Measurements from ENCODE around the gene ZNF736. TPM values are rescaled to one million over a fixed set of nuclear protein-coding genes. Genes with fewer than 3 reads are reported as not detected.
A peak's percentile ranks its signal among the peaks of the same experiment; 100 is the strongest.
"Not testable (repeated sequence)": the region's sequence is repeated elsewhere in the genome, so short reads cannot be mapped to it uniquely, and the experiment has no call there.

The ZNF736 gene
- total RNA-seq, 2 donors from 2014 or later, result not detected

GRCh38 chr7:64320547-64321513 lies 7.1 kb downstream of the ZNF736 start:
- no peaks in the 10 kb centered on the region for H3K36me3 ChIP-seq (ENCODE audit: control insufficient read depth, insufficient read depth, low read length)
- H3K4me3 ChIP-seq (ENCODE audit: low read length), result no peak overlapping the region
- no peaks in the 10 kb centered on the region for H3K4me1 Mint-ChIP-seq
- no peak overlapping the region for H3K27ac Mint-ChIP-seq
- no peaks in the 10 kb centered on the region for H3K27me3 ChIP-seq (ENCODE audit: control insufficient read depth, insufficient read depth, low read length, poor library complexity, severe bottlenecking)
- H3K27ac ChIP-seq (ENCODE audit: low read depth, low read length), result no peak overlapping the region
- H3K4me1 ChIP-seq (ENCODE audit: control insufficient read depth, insufficient read depth, low read length), result no peaks in the 10 kb centered on the region
- TF ChIP-seq, protein P1, sequence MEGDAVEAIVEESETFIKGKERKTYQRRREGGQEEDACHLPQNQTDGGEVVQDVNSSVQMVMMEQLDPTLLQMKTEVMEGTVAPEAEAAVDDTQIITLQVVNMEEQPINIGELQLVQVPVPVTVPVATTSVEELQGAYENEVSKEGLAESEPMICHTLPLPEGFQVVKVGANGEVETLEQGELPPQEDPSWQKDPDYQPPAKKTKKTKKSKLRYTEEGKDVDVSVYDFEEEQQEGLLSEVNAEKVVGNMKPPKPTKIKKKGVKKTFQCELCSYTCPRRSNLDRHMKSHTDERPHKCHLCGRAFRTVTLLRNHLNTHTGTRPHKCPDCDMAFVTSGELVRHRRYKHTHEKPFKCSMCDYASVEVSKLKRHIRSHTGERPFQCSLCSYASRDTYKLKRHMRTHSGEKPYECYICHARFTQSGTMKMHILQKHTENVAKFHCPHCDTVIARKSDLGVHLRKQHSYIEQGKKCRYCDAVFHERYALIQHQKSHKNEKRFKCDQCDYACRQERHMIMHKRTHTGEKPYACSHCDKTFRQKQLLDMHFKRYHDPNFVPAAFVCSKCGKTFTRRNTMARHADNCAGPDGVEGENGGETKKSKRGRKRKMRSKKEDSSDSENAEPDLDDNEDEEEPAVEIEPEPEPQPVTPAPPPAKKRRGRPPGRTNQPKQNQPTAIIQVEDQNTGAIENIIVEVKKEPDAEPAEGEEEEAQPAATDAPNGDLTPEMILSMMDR (conservative IDR thresholded peaks at IDR 0.05), result no peak
- peaks cover 72% of the 10 kb centered on the region for H3K9me3 Mint-ChIP-seq
- no peak overlapping the region for H3K4me3 Mint-ChIP-seq
- no peak for DNase-seq
- no peaks in the 10 kb centered on the region for H3K27me3 Mint-ChIP-seq (ENCODE audit: insufficient read depth)
- WGBS, 2 experiments (ENCODE audit: insufficient coverage in 1 of 2, insufficient read length in 1 of 2), result 80 to 92% methylated on average over 1 to 3 of the region's 3 CpGs
- no peaks in the 10 kb centered on the region for H3K36me3 Mint-ChIP-seq (ENCODE audit: low read depth)
- peaks cover 63% of the 10 kb centered on the region for H3K9me3 ChIP-seq (ENCODE audit: control insufficient read depth, low read length)
- no peak overlapping the region for H3K9ac ChIP-seq (ENCODE audit: extremely low read depth, low read length, poor library complexity, severe bottlenecking)

- H3K4me1 Mint-ChIP-seq; H3K36me3 ChIP-seq (ENCODE audit: control insufficient read depth, insufficient read depth, low read length); H3K27me3 ChIP-seq (ENCODE audit: control insufficient read depth, insufficient read depth, low read length, poor library complexity, severe bottlenecking); H3K27me3 Mint-ChIP-seq (ENCODE audit: insufficient read depth); H3K9ac ChIP-seq (ENCODE audit: extremely low read depth, low read length, poor library complexity, severe bottlenecking); H3K4me3 Mint-ChIP-seq; H3K4me1 ChIP-seq (ENCODE audit: control insufficient read depth, insufficient read depth, low read length); H3K27ac ChIP-seq (ENCODE audit: low read depth, low read length); H3K36me3 Mint-ChIP-seq (ENCODE audit: low read depth); H3K27ac Mint-ChIP-seq; H3K4me3 ChIP-seq (ENCODE audit: low read length); DNase-seq: not testable (repeated sequence)
- WGBS, 2 experiments (ENCODE audit: insufficient coverage in 1 of 2, insufficient read length in 1 of 2), result 80% methylated on average over 3 of the region's 3 CpGs; no CpG with 5 or more reads in 1 of the 2 experiments
- peaks cover 81% of the 10 kb centered on the region for H3K9me3 Mint-ChIP-seq
- peaks cover 72% of the 10 kb centered on the region for H3K9me3 ChIP-seq (ENCODE audit: control insufficient read depth, low read length)
These were observed 10.4 kb downstream of the ZNF736 start for GRCh38 chr7:64324166-64324565.

DNA sequence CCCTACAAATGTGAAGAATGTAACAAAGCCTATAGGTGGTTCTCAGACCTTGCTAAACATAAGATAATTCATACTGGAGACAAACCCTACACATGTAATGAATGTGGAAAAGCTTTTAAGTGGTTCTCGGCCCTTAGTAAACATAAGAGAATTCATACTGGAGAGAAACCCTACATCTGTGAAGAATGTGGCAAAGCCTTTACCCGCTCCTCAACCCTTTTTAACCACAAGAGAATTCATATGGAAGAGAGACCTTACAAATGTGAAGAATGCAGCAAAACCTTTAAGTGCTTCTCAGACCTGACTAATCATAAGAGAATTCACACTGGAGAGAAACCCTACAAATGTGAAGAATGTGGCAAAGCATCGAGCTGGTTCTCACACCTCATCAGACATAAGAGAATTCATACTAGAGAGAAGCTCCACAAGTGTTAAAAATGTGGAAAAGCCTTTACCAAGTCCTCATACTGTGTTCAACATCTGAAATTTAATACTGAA lies 35.0 kb downstream of the ZNF736 start:
- WGBS, 2 experiments (ENCODE audit: insufficient coverage in 1 of 2, insufficient read length in 1 of 2), result 80 to 84% methylated on average over 1 to 3 of the region's 3 CpGs
- H3K27ac Mint-ChIP-seq; H3K4me1 Mint-ChIP-seq; H3K27ac ChIP-seq (ENCODE audit: low read depth, low read length); H3K4me1 ChIP-seq (ENCODE audit: control insufficient read depth, insufficient read depth, low read length); H3K36me3 Mint-ChIP-seq (ENCODE audit: low read depth); H3K9ac ChIP-seq (ENCODE audit: extremely low read depth, low read length, poor library complexity, severe bottlenecking); H3K27me3 ChIP-seq (ENCODE audit: control insufficient read depth, insufficient read depth, low read length, poor library complexity, severe bottlenecking); H3K4me3 Mint-ChIP-seq; DNase-seq; H3K27me3 Mint-ChIP-seq (ENCODE audit: insufficient read depth): not testable (repeated sequence)
- H3K4me3 ChIP-seq (ENCODE audit: low read length), result peak overlapping the region; percentile 67
- peaks cover 39% of the 10 kb centered on the region for H3K36me3 ChIP-seq (ENCODE audit: control insufficient read depth, insufficient read depth, low read length)
- peaks cover 85% of the 10 kb centered on the region for H3K9me3 Mint-ChIP-seq
- H3K9me3 ChIP-seq (ENCODE audit: control insufficient read depth, low read length), result peaks cover 97% of the 10 kb centered on the region

- Histone ChIP-seq H3K27me3 (ENCODE audit: control insufficient read depth, insufficient read depth, low read length, poor library complexity, severe bottlenecking) (no peaks in the 10 kb centered on the region), H3K4me1 (ENCODE audit: control insufficient read depth, insufficient read depth, low read length) (no peaks in the 10 kb centered on the region), H3K36me3 (ENCODE audit: control insufficient read depth, insufficient read depth, low read length) (no peaks in the 10 kb centered on the region), H3K27ac (ENCODE audit: low read depth, low read length) (no peak overlapping the region), H3K4me3 (ENCODE audit: low read length) (no peak overlapping the region), H3K9me3 (ENCODE audit: control insufficient read depth, low read length) (peaks cover 88% of the 10 kb centered on the region), H3K9ac (ENCODE audit: extremely low read depth, low read length, poor library complexity, severe bottlenecking) (no peak overlapping the region)
- DNase-seq, result no peak
- no peak overlapping the region for H3K4me3 Mint-ChIP-seq
- TF ChIP-seq, protein P1 (conservative IDR thresholded peaks at IDR 0.05), result no peak
- WGBS, 2 experiments (ENCODE audit: insufficient coverage in 1 of 2, insufficient read length in 1 of 2), result 91 to 96% methylated on average over 2 of the region's 2 CpGs
- no peaks in the 10 kb centered on the region for H3K36me3 Mint-ChIP-seq (ENCODE audit: low read depth)
- H3K4me1 Mint-ChIP-seq, result no peaks in the 10 kb centered on the region
- no peak overlapping the region for H3K27ac Mint-ChIP-seq
- H3K9me3 Mint-ChIP-seq, result peaks cover 88% of the 10 kb centered on the region
- no peaks in the 10 kb centered on the region for H3K27me3 Mint-ChIP-seq (ENCODE audit: insufficient read depth)
These were observed 45.8 kb downstream of the ZNF736 start for GRCh38 chr7:64359543-64359942.

All from endodermal cell (in vitro differentiated cells).